ENCODE results near the gene ZNF878.

- no peak for TF ChIP-seq CTCF (IDR thresholded peaks at IDR 0.05)
- TF ChIP-seq POLR2A (IDR thresholded peaks at IDR 0.05), result no peak
These were observed 8.9 kb downstream of the ZNF878 start for GRCh38 chr19:12043752-12044422.
